ENCODE measurements around the gene CSTPP1.

CSTPP1 gene

DNA sequence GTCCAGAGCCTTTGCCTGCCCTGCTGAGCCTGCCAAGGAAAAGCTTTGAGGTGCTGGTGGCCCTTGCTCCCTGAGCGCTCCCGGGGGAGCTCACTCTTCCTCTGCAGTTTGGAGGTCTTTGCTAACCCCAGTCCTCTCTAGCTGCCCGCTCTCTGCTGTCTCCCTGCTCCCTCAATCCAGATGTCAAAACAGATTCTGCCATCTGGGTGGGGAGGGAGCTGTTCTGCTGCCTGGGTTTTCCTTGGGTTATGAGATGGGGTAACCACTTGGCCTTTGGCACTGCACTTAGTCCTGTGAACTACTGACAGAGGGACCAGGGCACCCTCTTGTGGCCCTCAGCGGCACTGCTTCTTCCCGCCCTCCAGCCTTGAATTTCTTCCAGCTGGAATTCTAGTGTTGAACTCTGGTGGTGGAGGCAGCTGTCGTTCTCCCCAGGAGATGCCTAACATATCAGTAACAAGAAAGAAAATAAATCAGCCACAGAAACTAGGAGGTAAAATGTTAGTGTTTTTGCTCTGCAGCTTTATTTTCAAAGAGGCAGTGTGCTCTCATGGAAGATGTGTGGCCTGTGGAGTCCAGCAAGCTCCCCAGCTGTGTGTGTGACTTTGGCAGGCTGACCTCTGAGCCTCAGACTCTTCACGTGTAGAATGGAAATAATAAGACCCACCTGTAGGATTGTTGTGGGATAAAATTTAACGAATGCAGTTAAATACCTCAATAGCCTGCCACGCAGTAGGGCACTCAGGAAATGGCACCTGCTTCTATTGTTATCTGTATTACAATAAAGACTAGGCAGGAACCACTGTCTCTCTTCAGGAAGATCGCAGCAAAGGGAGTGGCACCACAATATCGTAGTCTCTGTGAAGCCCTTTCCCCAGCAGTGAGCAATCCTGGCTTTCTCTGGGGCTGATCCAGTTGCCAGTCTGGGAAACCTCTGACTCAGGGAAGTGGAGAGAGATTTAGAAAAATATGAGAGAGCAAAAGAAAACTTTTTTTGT, 216.7 kb downstream of the CSTPP1 start:
- no peak for TF ChIP-seq TAF1 (IDR thresholded peaks at IDR 0.05; ENCODE audit: borderline replicate concordance, insufficient read depth, low read length)
- TF ChIP-seq FOXP2 (optimal IDR thresholded peaks at IDR 0.05; ENCODE audit: borderline replicate concordance, extremely low read depth, extremely low read length, insufficient read depth), result no peak
- TF ChIP-seq SIN3A (IDR thresholded peaks at IDR 0.05; ENCODE audit: borderline replicate concordance, insufficient read depth, low read length), result no peak
- TF ChIP-seq POLR2AphosphoS5 (IDR thresholded peaks at IDR 0.05; ENCODE audit: low read depth, low read length), result no peak
- TF ChIP-seq, protein P1, sequence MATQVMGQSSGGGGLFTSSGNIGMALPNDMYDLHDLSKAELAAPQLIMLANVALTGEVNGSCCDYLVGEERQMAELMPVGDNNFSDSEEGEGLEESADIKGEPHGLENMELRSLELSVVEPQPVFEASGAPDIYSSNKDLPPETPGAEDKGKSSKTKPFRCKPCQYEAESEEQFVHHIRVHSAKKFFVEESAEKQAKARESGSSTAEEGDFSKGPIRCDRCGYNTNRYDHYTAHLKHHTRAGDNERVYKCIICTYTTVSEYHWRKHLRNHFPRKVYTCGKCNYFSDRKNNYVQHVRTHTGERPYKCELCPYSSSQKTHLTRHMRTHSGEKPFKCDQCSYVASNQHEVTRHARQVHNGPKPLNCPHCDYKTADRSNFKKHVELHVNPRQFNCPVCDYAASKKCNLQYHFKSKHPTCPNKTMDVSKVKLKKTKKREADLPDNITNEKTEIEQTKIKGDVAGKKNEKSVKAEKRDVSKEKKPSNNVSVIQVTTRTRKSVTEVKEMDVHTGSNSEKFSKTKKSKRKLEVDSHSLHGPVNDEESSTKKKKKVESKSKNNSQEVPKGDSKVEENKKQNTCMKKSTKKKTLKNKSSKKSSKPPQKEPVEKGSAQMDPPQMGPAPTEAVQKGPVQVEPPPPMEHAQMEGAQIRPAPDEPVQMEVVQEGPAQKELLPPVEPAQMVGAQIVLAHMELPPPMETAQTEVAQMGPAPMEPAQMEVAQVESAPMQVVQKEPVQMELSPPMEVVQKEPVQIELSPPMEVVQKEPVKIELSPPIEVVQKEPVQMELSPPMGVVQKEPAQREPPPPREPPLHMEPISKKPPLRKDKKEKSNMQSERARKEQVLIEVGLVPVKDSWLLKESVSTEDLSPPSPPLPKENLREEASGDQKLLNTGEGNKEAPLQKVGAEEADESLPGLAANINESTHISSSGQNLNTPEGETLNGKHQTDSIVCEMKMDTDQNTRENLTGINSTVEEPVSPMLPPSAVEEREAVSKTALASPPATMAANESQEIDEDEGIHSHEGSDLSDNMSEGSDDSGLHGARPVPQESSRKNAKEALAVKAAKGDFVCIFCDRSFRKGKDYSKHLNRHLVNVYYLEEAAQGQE (IDR thresholded peaks at IDR 0.05; ENCODE audit: insufficient read depth in 1 of 2, low read depth in 2 of 2, low read length in 2 of 2), result no peak

DNA sequence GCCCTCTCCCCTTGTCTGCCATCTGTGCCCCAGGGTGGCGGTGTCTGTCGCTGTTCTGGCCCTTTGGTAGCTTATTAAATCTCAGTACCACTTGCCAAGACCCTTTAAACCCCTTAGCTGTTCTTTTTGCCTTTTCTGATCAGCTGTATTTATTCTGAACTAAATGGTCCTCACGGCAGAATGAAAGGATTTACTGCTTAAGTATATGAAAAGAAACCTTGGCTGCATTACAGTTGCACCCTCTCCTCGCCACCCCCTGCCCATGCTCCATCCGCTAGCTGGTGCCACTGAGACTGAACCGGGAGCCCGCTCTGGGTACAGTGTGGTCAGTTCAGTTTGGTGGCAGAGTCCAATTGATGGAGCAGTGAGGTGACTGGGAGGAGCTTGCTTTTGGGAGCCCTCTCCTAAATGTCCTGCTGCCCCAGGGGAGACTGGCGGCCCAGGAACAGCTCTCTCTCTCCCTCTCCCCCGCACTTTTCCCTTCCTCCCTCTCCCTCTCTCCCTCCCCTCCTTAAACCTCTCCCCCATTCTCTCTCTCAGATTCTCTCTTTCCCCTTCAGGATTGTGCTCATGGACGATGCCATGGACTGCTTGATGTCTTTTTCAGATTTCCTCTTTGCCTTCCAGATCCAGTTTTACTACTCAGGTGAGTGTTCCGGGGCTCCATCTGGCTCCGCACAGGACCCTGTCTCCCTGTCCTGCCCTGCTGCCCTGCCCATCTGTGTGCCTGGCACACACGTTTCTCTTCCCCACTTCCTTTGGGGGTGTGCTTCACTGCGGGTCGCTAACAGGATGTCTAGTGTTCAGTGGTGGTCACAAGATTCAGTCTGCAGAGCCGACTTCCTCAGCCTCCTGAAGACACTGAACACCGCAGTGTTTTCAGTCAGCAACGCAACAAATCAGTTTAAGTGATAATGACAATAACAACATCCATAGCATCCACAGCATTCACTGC, 218.3 kb downstream of the CSTPP1 start:
- no peak for TF ChIP-seq TAF1 (IDR thresholded peaks at IDR 0.05; ENCODE audit: borderline replicate concordance, insufficient read depth, low read length)
- TF ChIP-seq, protein P1 (IDR thresholded peaks at IDR 0.05; ENCODE audit: insufficient read depth in 1 of 2, low read depth in 2 of 2, low read length in 2 of 2), result no peak
- no peak for TF ChIP-seq POLR2AphosphoS5 (IDR thresholded peaks at IDR 0.05; ENCODE audit: low read depth, low read length)
- no peak for TF ChIP-seq SIN3A (IDR thresholded peaks at IDR 0.05; ENCODE audit: borderline replicate concordance, insufficient read depth, low read length)
- TF ChIP-seq FOXP2 (optimal IDR thresholded peaks at IDR 0.05; ENCODE audit: borderline replicate concordance, extremely low read depth, extremely low read length, insufficient read depth), result no peak

DNA sequence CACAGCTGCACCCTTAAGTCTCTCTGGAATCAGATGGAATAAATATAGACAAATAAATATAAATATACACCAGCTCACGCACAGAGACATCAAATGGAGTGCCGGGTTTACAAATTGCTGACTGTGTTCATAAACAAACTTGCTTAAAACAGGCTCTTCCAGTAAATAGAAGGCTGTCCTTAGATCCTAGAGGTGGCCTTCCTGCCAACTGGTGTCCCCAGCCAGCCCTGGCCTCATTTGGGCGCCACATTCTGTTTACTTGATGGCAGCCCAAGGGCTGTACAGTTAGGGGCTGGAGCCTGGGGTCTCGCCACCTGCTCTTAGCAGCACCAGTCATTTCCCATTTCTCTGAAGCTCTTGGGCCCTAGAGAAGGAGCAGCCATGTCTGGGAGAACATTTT, 219.3 kb downstream of the CSTPP1 start:
- TF ChIP-seq, protein P1 (IDR thresholded peaks at IDR 0.05; ENCODE audit: insufficient read depth in 1 of 2, low read depth in 2 of 2, low read length in 2 of 2), result no peak
- TF ChIP-seq POLR2AphosphoS5 (IDR thresholded peaks at IDR 0.05; ENCODE audit: low read depth, low read length), result no peak
- TF ChIP-seq SIN3A (IDR thresholded peaks at IDR 0.05; ENCODE audit: borderline replicate concordance, insufficient read depth, low read length), result no peak
- TF ChIP-seq TAF1 (IDR thresholded peaks at IDR 0.05; ENCODE audit: borderline replicate concordance, insufficient read depth, low read length), result no peak
- TF ChIP-seq FOXP2 (optimal IDR thresholded peaks at IDR 0.05; ENCODE audit: borderline replicate concordance, extremely low read depth, extremely low read length, insufficient read depth), result no peak

DNA sequence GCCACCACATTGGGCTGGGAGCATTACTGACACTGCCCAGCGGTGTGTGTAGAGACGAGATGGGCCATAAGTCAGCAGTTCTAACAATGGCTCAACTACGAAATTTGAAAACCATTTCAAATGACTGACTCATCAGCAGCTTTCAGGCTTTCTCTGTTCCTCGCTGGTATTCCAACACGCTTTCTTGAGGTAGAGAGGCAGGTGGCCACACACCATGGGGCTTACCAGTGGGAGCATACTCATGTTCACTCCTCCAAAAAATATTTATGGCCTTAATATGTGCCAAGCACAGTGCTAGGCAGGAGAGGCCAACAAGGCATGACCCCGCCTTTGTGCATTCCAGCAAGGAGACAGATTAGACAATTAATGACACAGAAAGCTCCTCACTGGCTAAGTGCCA, 219.8 kb downstream of the CSTPP1 start:
- no peak for TF ChIP-seq SIN3A (IDR thresholded peaks at IDR 0.05; ENCODE audit: borderline replicate concordance, insufficient read depth, low read length)
- no peak for TF ChIP-seq FOXP2 (optimal IDR thresholded peaks at IDR 0.05; ENCODE audit: borderline replicate concordance, extremely low read depth, extremely low read length, insufficient read depth)
- TF ChIP-seq POLR2AphosphoS5 (IDR thresholded peaks at IDR 0.05; ENCODE audit: low read depth, low read length), result no peak
- TF ChIP-seq TAF1 (IDR thresholded peaks at IDR 0.05; ENCODE audit: borderline replicate concordance, insufficient read depth, low read length), result no peak
- TF ChIP-seq, protein P1 (IDR thresholded peaks at IDR 0.05; ENCODE audit: insufficient read depth in 1 of 2, low read depth in 2 of 2, low read length in 2 of 2), result no peak

Measured in PFSK-1 (cell line).